Hepatocyte (in vitro differentiated cells): Measurements from ENCODE around the gene BNIP5. TPM values are rescaled to one million over a fixed set of nuclear protein-coding genes. Genes with fewer than 3 reads are reported as not detected.

ENCODE experiments used
- DNase-seq: peaks from one replicate; pipeline ENCODE4 v3.0.0-alpha.2; 2016; ENCODE audit warnings: low spot score
- H2AFZ ChIP-seq: fragments of 200-600 bp; sonication (generic); 2 replicates; pipeline ENCODE4 v1.6.0; 2016; ENCODE audit warnings: antibody characterized with exemption, mild to moderate bottlenecking
- H3K27ac ChIP-seq: fragments of 200-600 bp; sonication (generic); 2 replicates; pipeline ENCODE4 v1.5.1; 2016; ENCODE audit warnings: mild to moderate bottlenecking
- H3K27me3 ChIP-seq: fragments of 200-600 bp; sonication (generic); 2 replicates; pipeline ENCODE4 v1.6.1; 2016
- H3K36me3 ChIP-seq: fragments of 200-600 bp; sonication (generic); replicated peaks from 2 replicates; pipeline ENCODE4 v1.5.1; 2016; ENCODE audit warnings: low read depth; ENCODE audit not compliant: insufficient read depth
- H3K4me1 ChIP-seq: fragments of 200-600 bp; sonication (generic); 2 replicates; pipeline ENCODE4 v1.5.1; 2016; ENCODE audit warnings: mild to moderate bottlenecking, moderate library complexity; ENCODE audit not compliant: insufficient read depth
- H3K4me2 ChIP-seq: fragments of 200-600 bp; sonication (generic); 2 replicates; pipeline ENCODE4 v1.6.0; 2016
- H3K4me3 ChIP-seq: fragments of 200-600 bp; sonication (generic); 2 replicates; pipeline ENCODE4 v1.5.1; 2016; ENCODE audit warnings: mild to moderate bottlenecking
- H3K79me2 ChIP-seq: fragments of 200-600 bp; sonication (generic); 2 replicates; pipeline ENCODE4 v1.6.0; 2017; ENCODE audit warnings: mild to moderate bottlenecking
- H3K9me2 ChIP-seq: fragments of 200-600 bp; sonication (generic); replicated peaks from 2 replicates; pipeline ENCODE4 v1.6.0; 2017; ENCODE audit warnings: mild to moderate bottlenecking; ENCODE audit not compliant: insufficient read depth
- H3K9me3 ChIP-seq: fragments of 200-600 bp; sonication (generic); 2 replicates; pipeline ENCODE4 v1.5.1; 2016; ENCODE audit warnings: low read depth, mild to moderate bottlenecking
- H4K20me1 ChIP-seq: fragments of 200-600 bp; sonication (generic); 2 replicates; pipeline ENCODE4 v1.6.0; 2016; ENCODE audit warnings: mild to moderate bottlenecking; ENCODE audit not compliant: insufficient read depth, poor library complexity, severe bottlenecking
- EZH2 ChIP-seq: fragments of 200-600 bp; sonication (generic); IDR thresholded peaks from 2 replicates; pipeline ENCODE4 v1.6.1; 2016; ENCODE audit warnings: antibody characterized with exemption, mild to moderate bottlenecking, borderline replicate concordance
- EZH2phosphoT487 ChIP-seq: fragments of 200-600 bp; sonication (generic); IDR thresholded peaks from one replicate; pipeline ENCODE4 v1.6.1; 2018; ENCODE audit warnings: antibody characterized with exemption, mild to moderate bottlenecking, low read depth, moderate library complexity; ENCODE audit not compliant: unreplicated experiment, severe bottlenecking
- WGBS: methylation state at CpG from one replicate; pipeline ENCODE4 v1.1.6; 2016; ENCODE audit warnings: low lambda C conversion rate; ENCODE audit errors: missing lambda C conversion rate; 5-methylcytosine and 5-hydroxymethylcytosine counted together
- polyA plus RNA-seq: library from polyadenylated mRNA; unstranded; fragments of >200 nt; fragmentation: Nextera tagmentation; extraction: Ambion mirVana; gene quantifications from 2 replicates; pipeline ENCODE4 v1.2.1, GENCODE V29; 2016
- total RNA-seq: library from RNA; depleted of rRNA; stranded (reverse); fragments of >200 nt; gene quantifications from 2 replicates; pipeline ENCODE4 v1.2.3, GENCODE V29; 2014
- TF ChIP-seq, protein P1 (sequence below): fragments of 200-600 bp; sonication (generic); IDR thresholded peaks from 2 replicates; pipeline ENCODE4 v1.5.1; 2016; ENCODE audit warnings: antibody characterized with exemption, mild to moderate bottlenecking; ENCODE audit not compliant: poor library complexity

BNIP5 gene
- total and polyA plus RNA-seq, 2 experiments from 2014 or later: 28.1 to 29.1 TPM

DNA sequence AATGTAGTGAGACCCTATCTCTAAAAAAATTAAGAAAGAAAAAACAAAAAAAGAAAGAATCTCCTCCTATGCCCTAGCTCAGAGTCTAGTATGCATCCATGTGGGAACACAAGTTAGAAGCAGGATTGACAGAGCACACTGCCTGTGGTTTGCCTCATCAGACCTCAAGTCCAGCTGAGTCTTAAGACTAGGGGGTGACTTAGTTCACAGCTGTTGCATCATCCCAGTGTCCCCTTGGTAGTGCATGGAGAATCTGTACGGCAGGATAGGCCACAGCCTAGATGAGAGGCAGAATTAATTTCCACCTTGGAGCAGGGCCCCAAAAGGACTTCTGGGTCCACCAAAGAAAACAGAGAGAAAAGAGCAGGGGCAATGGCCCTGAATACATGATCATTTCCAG lies 53.1 kb downstream of the BNIP5 start:
- H4K20me1 ChIP-seq: no peaks in the 10 kb centered on the region
- no peak overlapping the region for H3K4me2 ChIP-seq
- no peaks in the 10 kb centered on the region for H3K4me1 ChIP-seq
- no peak overlapping the region for H2AFZ ChIP-seq
- no peaks in the 10 kb centered on the region for H3K9me3 ChIP-seq
- H3K27ac ChIP-seq: no peak overlapping the region
- WGBS: 100% methylated on average over 1 of the region's 1 CpG
- no peaks in the 10 kb centered on the region for H3K9me2 ChIP-seq
- peaks cover 23% of the 10 kb centered on the region for H3K27me3 ChIP-seq
- TF ChIP-seq EZH2 (no peak), EZH2phosphoT487 (no peak)
- TF ChIP-seq, protein P1, sequence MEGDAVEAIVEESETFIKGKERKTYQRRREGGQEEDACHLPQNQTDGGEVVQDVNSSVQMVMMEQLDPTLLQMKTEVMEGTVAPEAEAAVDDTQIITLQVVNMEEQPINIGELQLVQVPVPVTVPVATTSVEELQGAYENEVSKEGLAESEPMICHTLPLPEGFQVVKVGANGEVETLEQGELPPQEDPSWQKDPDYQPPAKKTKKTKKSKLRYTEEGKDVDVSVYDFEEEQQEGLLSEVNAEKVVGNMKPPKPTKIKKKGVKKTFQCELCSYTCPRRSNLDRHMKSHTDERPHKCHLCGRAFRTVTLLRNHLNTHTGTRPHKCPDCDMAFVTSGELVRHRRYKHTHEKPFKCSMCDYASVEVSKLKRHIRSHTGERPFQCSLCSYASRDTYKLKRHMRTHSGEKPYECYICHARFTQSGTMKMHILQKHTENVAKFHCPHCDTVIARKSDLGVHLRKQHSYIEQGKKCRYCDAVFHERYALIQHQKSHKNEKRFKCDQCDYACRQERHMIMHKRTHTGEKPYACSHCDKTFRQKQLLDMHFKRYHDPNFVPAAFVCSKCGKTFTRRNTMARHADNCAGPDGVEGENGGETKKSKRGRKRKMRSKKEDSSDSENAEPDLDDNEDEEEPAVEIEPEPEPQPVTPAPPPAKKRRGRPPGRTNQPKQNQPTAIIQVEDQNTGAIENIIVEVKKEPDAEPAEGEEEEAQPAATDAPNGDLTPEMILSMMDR: no peak
- H3K36me3 ChIP-seq: no peaks in the 10 kb centered on the region
- no peak for DNase-seq
- no peaks in the 10 kb centered on the region for H3K79me2 ChIP-seq
- H3K4me3 ChIP-seq: no peak overlapping the region

DNA sequence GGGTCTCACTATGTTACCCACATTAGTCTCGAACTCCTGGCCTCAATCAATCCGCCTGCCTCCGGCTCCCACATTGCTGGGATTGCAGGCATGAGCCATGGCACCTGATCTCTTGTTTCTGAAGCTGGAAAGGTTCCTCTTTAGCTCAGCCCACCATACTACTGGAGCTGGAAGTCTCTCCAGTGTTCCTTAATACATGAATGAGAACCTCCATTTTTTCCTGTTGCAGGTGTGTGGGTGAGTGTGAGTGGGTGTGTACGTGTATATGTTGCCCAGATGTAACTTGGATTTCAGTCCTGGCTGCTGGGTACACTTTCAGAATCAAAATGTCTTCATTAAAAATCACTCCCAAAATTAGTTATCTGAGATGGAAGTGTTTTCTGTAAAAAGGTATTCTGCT lies 55.7 kb downstream of the BNIP5 start:
- Histone ChIP-seq H3K4me1 (no peaks in the 10 kb centered on the region), H2AFZ (no peak overlapping the region), H3K27me3 (peaks cover 22% of the 10 kb centered on the region), H3K9me2 (no peaks in the 10 kb centered on the region), H3K27ac (no peak overlapping the region), H3K4me2 (no peak overlapping the region), H3K36me3 (no peaks in the 10 kb centered on the region), H3K79me2 (no peaks in the 10 kb centered on the region), H4K20me1 (no peaks in the 10 kb centered on the region), H3K4me3 (no peak overlapping the region), H3K9me3 (no peaks in the 10 kb centered on the region)
- TF ChIP-seq EZH2: no peak
- no peak for TF ChIP-seq EZH2phosphoT487
- TF ChIP-seq, protein P1: no peak
- WGBS: 93% methylated on average over 4 of the region's 4 CpGs
- no peak for DNase-seq

DNA sequence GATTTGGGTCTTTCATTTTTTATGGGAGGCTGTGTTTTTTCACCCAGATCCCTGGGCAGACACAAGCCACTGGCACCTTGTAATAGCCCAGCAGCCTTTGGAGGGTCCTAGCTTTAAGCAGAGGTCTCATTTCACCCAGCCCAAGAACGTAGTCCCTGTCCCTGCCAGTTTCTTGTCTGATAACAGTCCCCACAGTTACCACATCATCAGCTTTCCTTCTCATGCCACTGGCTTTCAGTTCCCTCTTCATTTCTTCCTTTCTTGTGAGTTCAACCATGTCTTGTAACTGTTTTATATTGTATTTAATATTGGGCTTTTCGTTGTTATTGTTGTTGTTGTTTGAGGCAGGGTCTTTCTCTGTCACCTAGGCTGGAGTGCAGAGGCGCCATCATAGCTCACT lies 56.2 kb downstream of the BNIP5 start:
- no peaks in the 10 kb centered on the region for H3K36me3 ChIP-seq
- H3K27ac ChIP-seq: no peak overlapping the region
- no peak overlapping the region for H2AFZ ChIP-seq
- H3K79me2 ChIP-seq: no peaks in the 10 kb centered on the region
- no peak for DNase-seq
- no peak overlapping the region for H3K4me2 ChIP-seq
- no peaks in the 10 kb centered on the region for H4K20me1 ChIP-seq
- H3K9me3 ChIP-seq: no peaks in the 10 kb centered on the region
- H3K27me3 ChIP-seq: peaks cover 17% of the 10 kb centered on the region
- TF ChIP-seq EZH2phosphoT487: no peak
- TF ChIP-seq, protein P1: no peak
- TF ChIP-seq EZH2: no peak
- WGBS: 80% methylated on average over 3 of the region's 3 CpGs
- H3K4me1 ChIP-seq: no peaks in the 10 kb centered on the region
- no peak overlapping the region for H3K4me3 ChIP-seq
- no peaks in the 10 kb centered on the region for H3K9me2 ChIP-seq
